ENCODE results near the gene NKAIN2. TPM values are rescaled to one million over a fixed set of nuclear protein-coding genes. Genes with fewer than 3 reads are reported as not detected.

Gene NKAIN2
- total RNA-seq, 1 donor from 2014 or later = not detected

DNA sequence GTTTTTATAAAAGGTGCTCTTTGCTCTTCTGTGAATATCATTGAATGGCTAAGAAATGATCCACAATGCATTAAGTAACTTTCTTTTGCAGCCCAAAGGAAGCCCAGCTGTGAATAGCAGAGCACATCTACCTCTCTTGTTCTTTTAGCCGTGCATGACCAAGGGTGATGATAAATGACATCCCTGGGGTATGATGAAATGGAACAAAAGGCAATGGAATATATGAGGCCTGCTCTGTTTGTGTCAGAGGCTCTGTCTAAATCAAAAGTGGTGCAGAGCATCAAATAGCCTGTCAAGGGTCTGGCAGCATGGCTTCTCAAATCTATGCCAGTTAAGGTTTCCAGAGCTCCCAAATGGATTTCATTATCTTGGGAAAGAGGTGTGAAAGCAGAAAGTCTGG lies 796.0 kb downstream of the NKAIN2 start:
- no peak for DNase-seq (ENCODE audit: low read depth)
- TF ChIP-seq, protein P1, sequence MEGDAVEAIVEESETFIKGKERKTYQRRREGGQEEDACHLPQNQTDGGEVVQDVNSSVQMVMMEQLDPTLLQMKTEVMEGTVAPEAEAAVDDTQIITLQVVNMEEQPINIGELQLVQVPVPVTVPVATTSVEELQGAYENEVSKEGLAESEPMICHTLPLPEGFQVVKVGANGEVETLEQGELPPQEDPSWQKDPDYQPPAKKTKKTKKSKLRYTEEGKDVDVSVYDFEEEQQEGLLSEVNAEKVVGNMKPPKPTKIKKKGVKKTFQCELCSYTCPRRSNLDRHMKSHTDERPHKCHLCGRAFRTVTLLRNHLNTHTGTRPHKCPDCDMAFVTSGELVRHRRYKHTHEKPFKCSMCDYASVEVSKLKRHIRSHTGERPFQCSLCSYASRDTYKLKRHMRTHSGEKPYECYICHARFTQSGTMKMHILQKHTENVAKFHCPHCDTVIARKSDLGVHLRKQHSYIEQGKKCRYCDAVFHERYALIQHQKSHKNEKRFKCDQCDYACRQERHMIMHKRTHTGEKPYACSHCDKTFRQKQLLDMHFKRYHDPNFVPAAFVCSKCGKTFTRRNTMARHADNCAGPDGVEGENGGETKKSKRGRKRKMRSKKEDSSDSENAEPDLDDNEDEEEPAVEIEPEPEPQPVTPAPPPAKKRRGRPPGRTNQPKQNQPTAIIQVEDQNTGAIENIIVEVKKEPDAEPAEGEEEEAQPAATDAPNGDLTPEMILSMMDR (IDR thresholded peaks at IDR 0.05; ENCODE audit: insufficient read depth, low read length, poor library complexity, severe bottlenecking) = no peak

DNA sequence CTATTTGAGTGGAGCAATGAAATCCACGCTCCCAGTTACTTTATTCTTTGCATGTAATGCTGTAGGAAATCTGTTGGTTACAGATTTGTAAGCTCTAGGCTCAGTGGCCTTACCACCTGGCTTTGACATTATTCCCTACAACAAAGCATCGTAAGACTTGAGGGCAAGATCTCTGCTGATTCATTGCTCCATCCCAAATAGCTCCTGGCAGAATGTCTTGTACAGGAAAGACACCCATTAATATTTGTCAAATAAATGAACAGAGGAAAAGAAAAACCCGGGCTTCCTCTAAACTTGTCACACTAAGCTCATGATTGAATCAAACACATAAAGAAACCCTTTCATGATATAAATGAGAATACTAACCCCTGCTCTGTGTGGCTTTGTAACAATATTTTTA lies 801.1 kb downstream of the NKAIN2 start:
- H3K27me3 ChIP-seq (ENCODE audit: control insufficient read depth, insufficient read depth, low read length) = no peaks in the 10 kb centered on the region
- H3K36me3 ChIP-seq (ENCODE audit: control insufficient read depth, insufficient read depth, low read length) = no peaks in the 10 kb centered on the region
- no peak overlapping the region for H3K4me3 ChIP-seq (ENCODE audit: low read depth, low read length)
- DNase-seq (ENCODE audit: low read depth) = no peak
- TF ChIP-seq, protein P1 (IDR thresholded peaks at IDR 0.05; ENCODE audit: insufficient read depth, low read length, poor library complexity, severe bottlenecking) = no peak

More for the DNA sequence above, 796.0 kb downstream of the NKAIN2 start:
- no peaks in the 10 kb centered on the region for H3K27me3 ChIP-seq (ENCODE audit: control insufficient read depth, insufficient read depth, low read length)
- H3K4me3 ChIP-seq (ENCODE audit: low read depth, low read length) = no peak overlapping the region
- no peaks in the 10 kb centered on the region for H3K36me3 ChIP-seq (ENCODE audit: control insufficient read depth, insufficient read depth, low read length)

DNA sequence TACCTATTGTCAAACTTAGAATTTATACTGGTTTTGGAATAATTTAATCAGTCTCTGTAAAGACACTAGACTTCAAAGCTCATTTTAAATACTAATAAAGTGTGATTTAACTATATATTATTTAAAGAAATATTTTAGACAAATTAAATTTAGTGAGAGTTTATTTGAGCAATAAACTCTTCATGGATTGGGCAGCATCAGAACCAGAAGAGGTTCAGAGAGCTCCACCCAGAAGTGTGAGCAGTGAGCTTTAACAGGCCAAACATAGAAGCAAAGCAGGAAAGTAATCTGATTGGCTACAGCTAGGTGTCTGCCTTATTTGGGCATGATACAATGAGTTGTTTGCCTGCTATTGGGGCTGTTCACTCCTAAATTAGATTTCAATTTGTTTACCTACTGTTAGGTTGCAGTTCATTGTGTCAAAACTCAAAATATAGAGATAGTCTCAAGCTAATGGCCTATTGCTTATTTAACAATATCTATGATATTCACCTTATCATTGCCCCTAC lies 803.5 kb downstream of the NKAIN2 start:
- no peak for DNase-seq (ENCODE audit: low read depth)
- TF ChIP-seq, protein P1 (IDR thresholded peaks at IDR 0.05; ENCODE audit: insufficient read depth, low read length, poor library complexity, severe bottlenecking) = no peak
- Histone ChIP-seq H3K27me3 (ENCODE audit: control insufficient read depth, insufficient read depth, low read length) (no peaks in the 10 kb centered on the region), H3K4me3 (ENCODE audit: low read depth, low read length) (no peak overlapping the region), H3K36me3 (ENCODE audit: control insufficient read depth, insufficient read depth, low read length) (no peaks in the 10 kb centered on the region)

DNA sequence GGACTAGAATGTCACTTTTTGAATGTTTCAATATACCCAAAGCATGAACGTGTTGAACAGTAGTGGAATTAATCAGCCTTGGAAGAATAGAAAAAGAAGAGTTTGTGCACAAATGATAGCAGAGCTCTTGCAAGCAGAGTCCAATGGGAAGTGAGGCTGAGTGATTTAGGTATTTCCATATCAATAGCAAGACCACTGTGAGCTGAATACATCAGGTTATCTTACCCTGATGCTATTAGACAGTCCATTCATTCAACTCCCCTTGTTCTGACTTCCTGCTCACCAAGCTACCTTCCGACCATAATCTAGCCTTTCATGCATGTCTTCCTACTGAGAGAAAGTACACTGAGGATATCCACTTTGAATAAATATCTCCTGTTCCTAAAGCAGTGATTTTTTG lies 809.4 kb downstream of the NKAIN2 start:
- Histone ChIP-seq H3K4me3 (ENCODE audit: low read depth, low read length) (no peak overlapping the region), H3K27me3 (ENCODE audit: control insufficient read depth, insufficient read depth, low read length) (no peaks in the 10 kb centered on the region), H3K36me3 (ENCODE audit: control insufficient read depth, insufficient read depth, low read length) (no peaks in the 10 kb centered on the region)
- TF ChIP-seq, protein P1 (IDR thresholded peaks at IDR 0.05; ENCODE audit: insufficient read depth, low read length, poor library complexity, severe bottlenecking) = no peak
- DNase-seq (ENCODE audit: low read depth) = no peak

DNA sequence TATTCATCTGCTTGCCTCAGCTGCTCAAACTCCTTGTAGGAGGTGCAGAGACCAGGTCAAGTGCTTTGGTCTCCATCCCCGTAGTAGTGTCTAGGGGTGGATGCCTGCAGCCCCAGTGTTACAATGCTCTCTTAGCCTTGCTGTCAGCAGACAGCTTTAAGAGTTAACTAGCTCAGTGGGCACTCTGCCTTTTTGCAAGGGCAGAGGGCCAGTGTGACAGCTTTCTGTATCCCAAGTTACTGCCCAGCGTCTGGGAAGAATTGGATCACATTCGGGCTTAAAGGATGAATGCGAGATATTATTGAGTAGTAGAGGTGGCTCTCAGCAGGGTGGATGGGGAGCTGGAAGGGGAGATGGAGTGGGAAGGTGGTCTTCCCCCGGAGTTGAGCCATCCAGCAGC lies 818.7 kb downstream of the NKAIN2 start:
- H3K27me3 ChIP-seq (ENCODE audit: control insufficient read depth, insufficient read depth, low read length) = no peaks in the 10 kb centered on the region
- TF ChIP-seq, protein P1 (IDR thresholded peaks at IDR 0.05; ENCODE audit: insufficient read depth, low read length, poor library complexity, severe bottlenecking) = no peak
- no peaks in the 10 kb centered on the region for H3K36me3 ChIP-seq (ENCODE audit: control insufficient read depth, insufficient read depth, low read length)
- DNase-seq (ENCODE audit: low read depth) = no peak
- H3K4me3 ChIP-seq (ENCODE audit: low read depth, low read length) = no peak overlapping the region

DNA sequence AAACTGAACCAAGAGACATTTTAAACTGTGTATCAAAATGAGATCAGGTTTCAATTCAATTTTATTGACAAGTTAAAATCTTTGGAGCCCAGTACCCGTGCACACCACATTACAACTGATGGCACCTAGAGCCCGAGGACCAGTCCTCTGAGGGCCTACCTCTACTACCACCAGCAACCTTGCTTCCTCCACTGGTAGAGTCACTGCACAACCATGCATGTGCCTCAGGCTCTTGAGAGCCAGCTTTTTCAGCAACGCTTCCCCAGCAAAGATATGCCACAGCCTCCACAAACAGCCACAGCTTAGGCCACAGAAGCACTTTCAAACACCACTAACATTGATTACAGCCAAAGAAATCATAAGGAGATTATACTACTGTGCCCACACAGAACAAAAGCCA lies 830.0 kb downstream of the NKAIN2 start:
- TF ChIP-seq, protein P1 (IDR thresholded peaks at IDR 0.05; ENCODE audit: insufficient read depth, low read length, poor library complexity, severe bottlenecking) = no peak
- Histone ChIP-seq H3K27me3 (ENCODE audit: control insufficient read depth, insufficient read depth, low read length) (no peaks in the 10 kb centered on the region), H3K4me3 (ENCODE audit: low read depth, low read length) (no peak overlapping the region), H3K36me3 (ENCODE audit: control insufficient read depth, insufficient read depth, low read length) (no peaks in the 10 kb centered on the region)
- no peak for DNase-seq (ENCODE audit: low read depth)

Measured in kidney epithelial cell (primary cell).